ENCODE measurements around the gene HDAC1.
"Not testable (repeated sequence)": the region's sequence is repeated elsewhere in the genome, so short reads cannot be mapped to it uniquely, and the experiment has no call there.

HDAC1 gene

GRCh38 chr1:32355778-32356177 lies 63.9 kb downstream of the HDAC1 start:
- H3K9me3 ChIP-seq (ENCODE audit: control insufficient read depth in 5 of 5, low read length in 5 of 5); H3K27me3 ChIP-seq (ENCODE audit: control insufficient read depth in 5 of 5, insufficient read depth in 4 of 5, low read length in 5 of 5); H3K9ac ChIP-seq (ENCODE audit: low read length in 5 of 5); H3K4me3 ChIP-seq (ENCODE audit: low read depth in 1 of 5, low read length in 5 of 5); H3K27ac ChIP-seq (ENCODE audit: low read depth, low read length): not testable (repeated sequence)
- Histone ChIP-seq H3K36me3 (ENCODE audit: control insufficient read depth in 5 of 5, insufficient read depth in 5 of 5, low read length in 5 of 5) (peaks cover 0 to 12% (median 2%) of the 10 kb centered on the region in 5 donors), H3K4me1 (ENCODE audit: control insufficient read depth in 5 of 5, insufficient read depth in 5 of 5, low read length in 5 of 5) (peaks cover 9 to 30% (median 28%) of the 10 kb centered on the region in 5 donors)

DNA sequence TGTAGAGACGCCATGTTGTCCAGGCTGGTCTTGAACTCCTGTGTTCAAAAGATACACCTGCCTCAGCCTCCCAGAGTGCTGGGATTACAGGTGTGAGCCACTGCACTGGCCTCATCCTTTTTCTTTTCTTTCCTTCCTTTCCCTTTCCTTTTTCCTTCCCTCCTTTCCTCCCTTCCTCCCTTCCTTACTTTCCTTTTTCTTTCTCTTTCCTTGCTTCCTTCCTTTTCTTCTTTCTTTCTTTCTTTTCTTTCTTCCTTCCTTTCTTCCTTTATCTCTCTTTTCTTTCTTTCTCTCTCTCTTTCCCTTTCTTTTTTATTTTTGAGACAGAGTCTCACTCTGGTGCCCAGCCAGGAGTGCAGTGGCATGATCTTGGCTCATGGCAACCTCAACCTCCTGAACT lies 64.6 kb downstream of the HDAC1 start:
- Histone ChIP-seq H3K36me3 (ENCODE audit: control insufficient read depth in 5 of 5, insufficient read depth in 5 of 5, low read length in 5 of 5) (peaks cover 0 to 12% (median 2%) of the 10 kb centered on the region in 5 donors), H3K4me3 (ENCODE audit: low read depth in 1 of 5, low read length in 5 of 5) (no peak overlapping the region), H3K9ac (ENCODE audit: low read length in 5 of 5) (no peak overlapping the region), H3K27ac (ENCODE audit: low read depth, low read length) (no peak overlapping the region), H3K27me3 (ENCODE audit: control insufficient read depth in 5 of 5, insufficient read depth in 4 of 5, low read length in 5 of 5) (no peaks in the 10 kb centered on the region), H3K4me1 (ENCODE audit: control insufficient read depth in 5 of 5, insufficient read depth in 5 of 5, low read length in 5 of 5) (peaks cover 9 to 34% (median 28%) of the 10 kb centered on the region in 5 donors), H3K9me3 (ENCODE audit: control insufficient read depth in 5 of 5, low read length in 5 of 5) (no peaks in the 10 kb centered on the region)

DNA sequence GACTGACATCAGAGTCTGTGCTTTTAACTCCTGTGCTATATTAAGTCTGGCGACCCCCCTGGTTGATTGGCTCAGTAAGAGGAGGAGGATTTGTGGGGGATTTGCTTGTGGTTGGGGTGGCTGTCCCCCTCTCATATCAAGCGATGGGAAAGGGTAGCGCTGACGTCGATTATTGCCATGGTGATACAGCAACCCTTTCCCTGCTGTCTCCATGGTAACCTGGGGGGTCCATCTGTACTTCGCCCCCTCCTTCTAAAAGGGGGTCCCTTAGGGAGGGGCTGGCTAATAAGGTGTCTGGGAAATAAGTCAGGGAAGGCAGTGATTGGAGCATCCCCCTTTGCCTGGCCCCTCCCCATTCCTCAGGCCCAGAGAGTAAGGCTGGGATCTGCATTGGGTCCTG lies 65.7 kb downstream of the HDAC1 start:
- Histone ChIP-seq H3K9me3 (ENCODE audit: control insufficient read depth in 5 of 5, low read length in 5 of 5) (no peaks in the 10 kb centered on the region), H3K27ac (ENCODE audit: low read depth, low read length) (no peak overlapping the region), H3K36me3 (ENCODE audit: control insufficient read depth in 5 of 5, insufficient read depth in 5 of 5, low read length in 5 of 5) (peaks cover 0 to 12% (median 2%) of the 10 kb centered on the region in 5 donors), H3K4me1 (ENCODE audit: control insufficient read depth in 5 of 5, insufficient read depth in 5 of 5, low read length in 5 of 5) (peaks cover 6 to 33% (median 29%) of the 10 kb centered on the region in 5 donors), H3K9ac (ENCODE audit: low read length in 5 of 5) (no peak overlapping the region), H3K4me3 (ENCODE audit: low read depth in 1 of 5, low read length in 5 of 5) (no peak overlapping the region), H3K27me3 (ENCODE audit: control insufficient read depth in 5 of 5, insufficient read depth in 4 of 5, low read length in 5 of 5) (no peaks in the 10 kb centered on the region)

- no peaks in the 10 kb centered on the region for H3K27me3 ChIP-seq (ENCODE audit: control insufficient read depth in 5 of 5, insufficient read depth in 4 of 5, low read length in 5 of 5)
- peaks cover 2 to 29% (median 25%) of the 10 kb centered on the region in 5 donors for H3K4me1 ChIP-seq (ENCODE audit: control insufficient read depth in 5 of 5, insufficient read depth in 5 of 5, low read length in 5 of 5)
- H3K4me3 ChIP-seq (ENCODE audit: low read depth in 1 of 5, low read length in 5 of 5) = no peak overlapping the region
- H3K36me3 ChIP-seq (ENCODE audit: control insufficient read depth in 5 of 5, insufficient read depth in 5 of 5, low read length in 5 of 5) = peaks cover 0 to 18% (median 6%) of the 10 kb centered on the region in 5 donors
- H3K9me3 ChIP-seq (ENCODE audit: control insufficient read depth in 5 of 5, low read length in 5 of 5) = no peaks in the 10 kb centered on the region
- H3K27ac ChIP-seq (ENCODE audit: low read depth, low read length) = no peak overlapping the region
- no peak overlapping the region for H3K9ac ChIP-seq (ENCODE audit: low read length in 5 of 5)
Observed at GRCh38 chr1:32358435-32358834, 66.6 kb downstream of the HDAC1 start.

DNA sequence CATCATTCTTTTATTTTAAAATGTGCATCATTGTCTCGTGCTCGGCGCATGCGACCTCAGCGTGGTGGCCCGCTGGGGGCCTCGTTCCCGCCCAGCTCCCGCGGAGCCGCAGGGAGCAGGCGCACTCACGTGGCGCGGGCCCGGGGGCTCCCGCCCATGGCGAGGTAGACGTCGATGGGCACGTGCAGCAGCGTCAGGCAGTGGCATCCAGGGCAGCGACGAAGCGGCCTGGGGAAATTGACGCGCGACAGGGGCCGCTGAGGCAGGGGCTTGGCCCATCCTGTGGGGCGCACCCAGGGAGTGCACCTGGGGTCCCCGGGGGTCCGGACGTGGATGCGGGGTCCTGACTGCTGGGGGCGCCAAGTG lies 69.4 kb downstream of the HDAC1 start:
- H3K4me1 ChIP-seq (ENCODE audit: control insufficient read depth in 5 of 5, insufficient read depth in 5 of 5, low read length in 5 of 5) = peaks cover 5 to 25% (median 21%) of the 10 kb centered on the region in 5 donors
- H3K4me3 ChIP-seq (ENCODE audit: low read depth in 1 of 5, low read length in 5 of 5) = no peak overlapping the region
- no peak overlapping the region for H3K9ac ChIP-seq (ENCODE audit: low read length in 5 of 5)
- no peaks in the 10 kb centered on the region for H3K27me3 ChIP-seq (ENCODE audit: control insufficient read depth in 5 of 5, insufficient read depth in 4 of 5, low read length in 5 of 5)
- H3K27ac ChIP-seq (ENCODE audit: low read depth, low read length) = no peak overlapping the region
- no peaks in the 10 kb centered on the region for H3K9me3 ChIP-seq (ENCODE audit: control insufficient read depth in 5 of 5, low read length in 5 of 5)
- H3K36me3 ChIP-seq (ENCODE audit: control insufficient read depth in 5 of 5, insufficient read depth in 5 of 5, low read length in 5 of 5) = peaks cover 0 to 32% (median 21%) of the 10 kb centered on the region in 5 donors

GRCh38 chr1:32361674-32362473 lies 70.0 kb downstream of the HDAC1 start:
- Histone ChIP-seq H3K4me1 (ENCODE audit: control insufficient read depth in 5 of 5, insufficient read depth in 5 of 5, low read length in 5 of 5) (peaks cover 5 to 28% (median 21%) of the 10 kb centered on the region in 5 donors), H3K27ac (ENCODE audit: low read depth, low read length) (no peak overlapping the region), H3K36me3 (ENCODE audit: control insufficient read depth in 5 of 5, insufficient read depth in 5 of 5, low read length in 5 of 5) (peaks cover 0 to 37% (median 27%) of the 10 kb centered on the region in 5 donors), H3K27me3 (ENCODE audit: control insufficient read depth in 5 of 5, insufficient read depth in 4 of 5, low read length in 5 of 5) (no peaks in the 10 kb centered on the region), H3K9ac (ENCODE audit: low read length in 5 of 5) (peak overlapping the region in 3 of 5 donors; percentile 42 to 60 (median 53)), H3K4me3 (ENCODE audit: low read depth in 1 of 5, low read length in 5 of 5) (peak overlapping the region; percentile 27 to 57 (median 45)), H3K9me3 (ENCODE audit: control insufficient read depth in 5 of 5, low read length in 5 of 5) (no peaks in the 10 kb centered on the region)

DNA sequence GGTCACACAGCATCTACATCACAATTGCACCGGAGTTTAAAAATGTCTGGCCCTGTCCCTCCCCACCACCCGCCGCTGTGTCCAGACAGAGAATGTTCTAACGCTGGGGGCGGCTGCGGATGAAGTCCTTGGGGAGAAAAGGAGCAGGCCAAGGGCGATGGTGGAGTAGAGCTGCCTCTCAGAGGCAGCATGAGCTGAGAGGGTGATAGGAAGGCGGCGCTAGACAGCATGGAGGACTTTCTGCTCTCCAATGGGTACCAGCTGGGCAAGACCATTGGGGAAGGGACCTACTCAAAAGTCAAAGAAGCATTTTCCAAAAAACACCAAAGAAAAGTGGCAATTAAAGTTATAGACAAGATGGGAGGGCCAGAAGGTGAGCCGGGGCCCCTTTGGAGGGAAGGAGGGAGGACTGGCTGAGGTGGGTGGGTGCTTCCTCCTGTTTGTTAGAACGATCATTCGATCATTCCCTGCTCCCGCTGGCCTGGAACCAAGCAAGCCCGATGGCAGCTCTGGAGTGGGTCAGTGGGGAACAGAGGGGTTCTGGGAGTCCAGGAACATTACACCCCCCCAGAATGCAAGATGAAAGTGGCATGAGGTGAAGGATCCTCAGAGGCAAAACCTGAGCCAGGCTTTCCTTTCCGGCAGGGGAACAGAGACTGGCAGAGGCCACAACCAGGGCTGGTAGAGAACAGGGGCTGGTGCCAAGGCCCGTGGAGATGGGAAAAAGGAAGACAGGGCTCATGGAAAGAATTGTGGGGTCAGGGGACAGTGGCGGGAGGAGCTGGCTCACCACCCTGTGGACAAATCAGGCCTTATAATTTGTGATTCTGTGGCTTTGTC lies 70.8 kb downstream of the HDAC1 start, which contains the start of the genes FAM229A and TSSK3:
Gene FAM229A, minus strand, starts transcription at position 12 of the 840 bp plus-strand sequence. CDS start 394 bp downstream, outside the sequence.
Gene TSSK3, plus strand, starts transcription at position 66 of the 840 bp plus-strand sequence. Its CDS starts 163 bp downstream, at position 229.
- H3K36me3 ChIP-seq (ENCODE audit: control insufficient read depth in 5 of 5, insufficient read depth in 5 of 5, low read length in 5 of 5) = peaks cover 4 to 46% (median 35%) of the 10 kb centered on the region in 5 donors
- no peak within 1 kb of the TSS for H3K27ac ChIP-seq (ENCODE audit: low read depth, low read length)
- peak within 1 kb of the TSS in 3 of 5 donors; percentile 42 to 60 (median 53) for H3K9ac ChIP-seq (ENCODE audit: low read length in 5 of 5)
- H3K9me3 ChIP-seq (ENCODE audit: control insufficient read depth in 5 of 5, low read length in 5 of 5) = no peaks in the 10 kb centered on the region
- H3K27me3 ChIP-seq (ENCODE audit: control insufficient read depth in 5 of 5, insufficient read depth in 4 of 5, low read length in 5 of 5) = no peaks in the 10 kb centered on the region
- H3K4me3 ChIP-seq (ENCODE audit: low read depth in 1 of 5, low read length in 5 of 5) = peak within 1 kb of the TSS; percentile 27 to 57 (median 45)
- H3K4me1 ChIP-seq (ENCODE audit: control insufficient read depth in 5 of 5, insufficient read depth in 5 of 5, low read length in 5 of 5) = peaks cover 5 to 28% (median 21%) of the 10 kb centered on the region in 5 donors

- H3K4me3 ChIP-seq (ENCODE audit: low read depth in 1 of 5, low read length in 5 of 5) = no peak overlapping the region
- no peaks in the 10 kb centered on the region for H3K27me3 ChIP-seq (ENCODE audit: control insufficient read depth in 5 of 5, insufficient read depth in 4 of 5, low read length in 5 of 5)
- no peaks in the 10 kb centered on the region for H3K9me3 ChIP-seq (ENCODE audit: control insufficient read depth in 5 of 5, low read length in 5 of 5)
- peaks cover 5 to 53% (median 45%) of the 10 kb centered on the region in 5 donors for H3K36me3 ChIP-seq (ENCODE audit: control insufficient read depth in 5 of 5, insufficient read depth in 5 of 5, low read length in 5 of 5)
- H3K9ac ChIP-seq (ENCODE audit: low read length in 5 of 5) = no peak overlapping the region
- H3K4me1 ChIP-seq (ENCODE audit: control insufficient read depth in 5 of 5, insufficient read depth in 5 of 5, low read length in 5 of 5) = peaks cover 5 to 28% (median 21%) of the 10 kb centered on the region in 5 donors
- H3K27ac ChIP-seq (ENCODE audit: low read depth, low read length) = no peak overlapping the region
Observed at GRCh38 chr1:32363713-32364112, 71.8 kb downstream of the HDAC1 start.

- Histone ChIP-seq H3K27ac (ENCODE audit: low read depth, low read length) (no peak overlapping the region), H3K27me3 (ENCODE audit: control insufficient read depth in 5 of 5, insufficient read depth in 4 of 5, low read length in 5 of 5) (no peaks in the 10 kb centered on the region), H3K9ac (ENCODE audit: low read length in 5 of 5) (no peak overlapping the region), H3K9me3 (ENCODE audit: control insufficient read depth in 5 of 5, low read length in 5 of 5) (no peaks in the 10 kb centered on the region), H3K4me1 (ENCODE audit: control insufficient read depth in 5 of 5, insufficient read depth in 5 of 5, low read length in 5 of 5) (peaks cover 5 to 28% (median 21%) of the 10 kb centered on the region in 5 donors), H3K4me3 (ENCODE audit: low read depth in 1 of 5, low read length in 5 of 5) (no peak overlapping the region), H3K36me3 (ENCODE audit: control insufficient read depth in 5 of 5, insufficient read depth in 5 of 5, low read length in 5 of 5) (peaks cover 8 to 63% (median 54%) of the 10 kb centered on the region in 5 donors)
Observed at GRCh38 chr1:32364836-32365235, 73.0 kb downstream of the HDAC1 start.

All from subcutaneous abdominal adipose tissue (tissue), 5 donors.